K562 treated with DMSO at 1 percent for 4 hours (cell line): ENCODE results near the gene B3GAT1. TPM values are rescaled to one million over a fixed set of nuclear protein-coding genes. Genes with fewer than 3 reads are reported as not detected.

ENCODE experiments used
- total RNA-seq: library from RNA; unstranded; fragments of 300-600 nt; gene quantifications from 2 replicates; pipeline ENCODE4 v1.2.3, GENCODE V29; 2022; ENCODE audit not compliant: insufficient read depth

The B3GAT1 gene
- 0.44 and 0.56 TPM in 2 replicates for total RNA-seq

GRCh38 chr11:134412203-134413042, at the start of gene B3GAT1:
Gene B3GAT1, minus strand, starts transcription at chr11:134412242. Its CDS starts 24,583 bp downstream, at chr11:134387659.

GRCh38 chr11:134331354-134332188, 80.5 kb downstream of the B3GAT1 start, which contains the start of gene GLB1L2:
Gene GLB1L2, plus strand, starts transcription at chr11:134331988. Its CDS starts 74 bp downstream, at chr11:134332062.

Other genes starting within 250 kb of the B3GAT1 start
- 35.9 and 39.1 TPM in 2 replicates for gene NCAPD3, start 188.3 kb downstream of the B3GAT1 start, total RNA-seq
- 31.5 and 35.5 TPM in 2 replicates for gene VPS26B, start 187.6 kb downstream of the B3GAT1 start, total RNA-seq
- gene THYN1, start 158.9 kb downstream of the B3GAT1 start, total RNA-seq = 50.2 and 59.1 TPM in 2 replicates
- gene ACAD8, start 158.7 kb downstream of the B3GAT1 start, total RNA-seq = 13.7 and 18.7 TPM in 2 replicates
- gene GLB1L3, start 135.9 kb downstream of the B3GAT1 start, total RNA-seq = not detected in 2 replicates
- 9.7 and 12.7 TPM in 2 replicates for gene GLB1L2, start 80.3 kb downstream of the B3GAT1 start, total RNA-seq